HCT116 (cell line): Measurements from ENCODE around the gene GPAT3. TPM values are rescaled to one million over a fixed set of nuclear protein-coding genes. Genes with fewer than 3 reads are reported as not detected.

Experiments
- ATAC-seq: fragments of 200-7000 bp; cut with Tn5 transposase; 2 replicates; pipeline ENCODE4 v1.9.1; 2020; ENCODE audit warnings: mild to moderate bottlenecking, moderate library complexity
- BruUV-seq: library from RNA; stranded (reverse); fragments of 400-500 nt; replicated peaks from 2 replicates; lab custom pipeline; 2021; lab: Mats Ljungman, UMichigan
- CTCF ChIA-PET: fragments of 300-600 bp; sonication (Branson Sonifier 250); formaldehyde crosslinking; loops from one replicate; lab custom pipeline; 2021; ENCODE audit warnings: antibody characterized with exemption; lab: Charles Lee
- POLR2A ChIA-PET: fragments of 300-600, 350-600 bp; sonication (Branson Sonifier 250); formaldehyde crosslinking; loops from one replicate; lab custom pipeline; 2021; ENCODE audit warnings: antibody characterized with exemption; lab: Charles Lee
- RAD21 ChIA-PET, 2 experiments: fragments of 300-600 bp; sonication (Branson Sonifier 250); formaldehyde crosslinking; loops; one replicate each; lab custom pipeline; 2023; ENCODE audit warnings: low total read pairs in 2 of 2; ENCODE audit not compliant: uncharacterized antibody in 2 of 2, unreplicated experiment in 2 of 2, low non-redundant PET in 1 of 2; lab: Charles Lee
- DNase-seq: peaks from one replicate; pipeline ENCODE4 v3.0.0-alpha.2; 2010; ENCODE audit warnings: low read depth, low spot score
- H2AFZ ChIP-seq: fragments of 200-600 bp; shearing (Covaris generic), sonication (generic); 2 replicates; pipeline ENCODE4 v1.6.1; 2017; ENCODE audit warnings: low read depth, mixed run types, mixed read lengths, antibody characterized with exemption, low read length; ENCODE audit not compliant: poor library complexity, severe bottlenecking
- H3K27ac ChIP-seq: 2 replicates; pipeline ENCODE4 v1.5.1; 2012; ENCODE audit warnings: low read depth, low read length
- H3K27me3 ChIP-seq: fragments of 200-600 bp; sonication (generic); 2 replicates; pipeline ENCODE4 v1.6.1; 2016; ENCODE audit warnings: mixed run types, low read length, mixed read lengths; ENCODE audit not compliant: insufficient read depth
- H3K36me3 ChIP-seq, 2 experiments: fragments of 200-500 bp in 1 of 2; fragments of 200-600 bp in 1 of 2; sonication (Bioruptor generic) in 1 of 2; sonication (generic) in 1 of 2; 2 replicates each; pipeline versions ENCODE4 v1.5.1 to v1.6.1; 2014 to 2016; ENCODE audit warnings: low read length in 2 of 2, inconsistent platforms in 1 of 2, mixed read lengths in 1 of 2, mixed run types in 1 of 2; ENCODE audit not compliant: insufficient read depth in 2 of 2, control insufficient read depth in 1 of 2
- H3K4me1 ChIP-seq, 2 experiments: fragments of 200-600 bp in 1 of 2; sonication (generic) in 1 of 2; 2 replicates each; pipeline versions ENCODE4 v1.5.1 to v1.6.1; 2012 to 2017; ENCODE audit warnings: low read length in 2 of 2, inconsistent platforms in 1 of 2, mild to moderate bottlenecking in 1 of 2, mixed read lengths in 1 of 2, mixed run types in 1 of 2, moderate library complexity in 1 of 2; ENCODE audit not compliant: insufficient read depth in 2 of 2, control insufficient read depth in 1 of 2
- H3K4me2 ChIP-seq: fragments of 200-600 bp; sonication (generic); 2 replicates; pipeline ENCODE4 v1.6.1; 2017; ENCODE audit warnings: mixed run types, low read length, mixed read lengths
- H3K4me3 ChIP-seq, 2 experiments: fragments of 200-600 bp in 1 of 2; sonication (generic) in 1 of 2; replicated peaks in 1 of 2; 2 replicates each; pipeline ENCODE4 v1.5.1; 2011 to 2016; ENCODE audit warnings: low read length in 2 of 2, control low read depth in 1 of 2, low read depth in 1 of 2, mild to moderate bottlenecking in 1 of 2, mixed read lengths in 1 of 2, mixed run types in 1 of 2
- H3K79me2 ChIP-seq: fragments of 200-600 bp; sonication (generic); 2 replicates; pipeline ENCODE4 v1.6.1; 2017; ENCODE audit warnings: mild to moderate bottlenecking, mixed run types, low read length, moderate library complexity, mixed read lengths; ENCODE audit not compliant: insufficient read depth
- H3K9ac ChIP-seq: fragments of 200-600 bp; sonication (generic); 2 replicates; pipeline ENCODE4 v1.6.1; 2016; ENCODE audit warnings: low read length, mixed read lengths
- H3K9me2 ChIP-seq: fragments of 200-600 bp; sonication (generic), shearing (Covaris generic); 2 replicates; pipeline ENCODE4 v1.6.1; 2017; ENCODE audit warnings: mixed run types, mild to moderate bottlenecking, moderate library complexity; ENCODE audit not compliant: insufficient read depth
- H3K9me3 ChIP-seq, 2 experiments: fragments of 200-500 bp in 1 of 2; fragments of 200-600 bp in 1 of 2; sonication (Bioruptor generic) in 1 of 2; sonication (generic) in 1 of 2; 2 replicates each; pipeline ENCODE4 v1.6.1; 2014 to 2017; ENCODE audit warnings: low read length in 2 of 2, mixed read lengths in 2 of 2, inconsistent platforms in 1 of 2, low read depth in 1 of 2, mild to moderate bottlenecking in 1 of 2, mixed run types in 1 of 2, moderate library complexity in 1 of 2; ENCODE audit not compliant: control insufficient read depth in 1 of 2, insufficient read depth in 1 of 2
- H4K20me1 ChIP-seq: fragments of 200-600 bp; sonication (generic), shearing (Covaris generic); 2 replicates; pipeline ENCODE4 v1.6.1; 2017; ENCODE audit warnings: mixed run types, mild to moderate bottlenecking, moderate library complexity; ENCODE audit not compliant: insufficient read depth
- CBX3 ChIP-seq: IDR thresholded peaks from 2 replicates; pipeline ENCODE4 v1.6.1; 2012; ENCODE audit warnings: low read depth
- CEBPB ChIP-seq: IDR thresholded peaks from 2 replicates; pipeline ENCODE4 v1.6.1; 2012; ENCODE audit warnings: low read depth
- CTCF ChIP-seq, 3 experiments: fragments of 200-600 bp in 1 of 3; sonication (generic) in 1 of 3; IDR thresholded peaks in 2 of 3; conservative IDR thresholded peaks in 1 of 3; 2 replicates each; pipeline ENCODE4 v1.5.1; 2012 to 2017; ENCODE audit warnings: low read depth in 2 of 3, low read length in 2 of 3, antibody characterized with exemption in 1 of 3, borderline replicate concordance in 1 of 3, control low read depth in 1 of 3, mild to moderate bottlenecking in 1 of 3, mixed read lengths in 1 of 3, mixed run types in 1 of 3, moderate library complexity in 1 of 3; ENCODE audit not compliant: insufficient read depth in 1 of 3
- EGR1 ChIP-seq: IDR thresholded peaks from 2 replicates; pipeline ENCODE4 v1.6.1; 2012; ENCODE audit warnings: low read depth
- ELF1 ChIP-seq: IDR thresholded peaks from 2 replicates; pipeline ENCODE4 v1.6.1; 2012; ENCODE audit warnings: low read depth, borderline replicate concordance
- EZH2 ChIP-seq: fragments of 200-600 bp; sonication (generic); IDR thresholded peaks from 2 replicates; pipeline ENCODE4 v1.6.1; 2017; ENCODE audit warnings: antibody characterized with exemption, mixed run types
- JUND ChIP-seq: IDR thresholded peaks from 2 replicates; pipeline ENCODE4 v1.6.1; 2012
- MAX ChIP-seq: IDR thresholded peaks from 2 replicates; pipeline ENCODE4 v1.6.1; 2012
- POLR2A ChIP-seq: IDR thresholded peaks from 2 replicates; pipeline ENCODE4 v1.7.0; 2011; ENCODE audit warnings: borderline replicate concordance; ENCODE audit not compliant: insufficient read depth, insufficient read length; ENCODE audit errors: extremely low read depth
- RAD21 ChIP-seq: IDR thresholded peaks from 2 replicates; pipeline ENCODE4 v1.6.1; 2012; ENCODE audit warnings: low read depth, mild to moderate bottlenecking
- REST ChIP-seq: IDR thresholded peaks from 2 replicates; pipeline ENCODE4 v1.6.1; 2012; ENCODE audit warnings: low read depth
- SIN3A ChIP-seq: IDR thresholded peaks from 2 replicates; pipeline ENCODE4 v1.6.1; 2012; ENCODE audit warnings: low read depth
- SP1 ChIP-seq: IDR thresholded peaks from 2 replicates; pipeline ENCODE4 v1.6.1; 2012; ENCODE audit warnings: low read depth
- SRF ChIP-seq: IDR thresholded peaks from 2 replicates; pipeline ENCODE4 v1.6.1; 2012; ENCODE audit warnings: low read depth
- TCF7L2 ChIP-seq: IDR thresholded peaks from 2 replicates; pipeline ENCODE4 v1.7.0; 2011; ENCODE audit warnings: borderline replicate concordance, inconsistent platforms; ENCODE audit not compliant: insufficient read depth, insufficient read length; ENCODE audit errors: extremely low read depth
- ZBTB33 ChIP-seq: IDR thresholded peaks from 2 replicates; pipeline ENCODE4 v1.6.1; 2011; ENCODE audit warnings: mild to moderate bottlenecking, low read length, moderate library complexity; ENCODE audit not compliant: insufficient replicate concordance; ENCODE audit errors: extremely low read depth
- ZFX ChIP-seq: fragments of 450-650 bp; IDR thresholded peaks from 2 replicates; pipeline ENCODE4 v1.6.1; 2017
- ZNF274 ChIP-seq: fragments of 200-500 bp; sonication (Bioruptor generic); IDR thresholded peaks from 2 replicates; pipeline ENCODE4 v1.6.1; 2014; ENCODE audit warnings: mild to moderate bottlenecking, low read depth, low read length, inconsistent platforms
- intact Hi-C: fragments of 100-400 bp; cut with micrococcal nuclease; formaldehyde crosslinking; loops from 2 replicates; pipeline ENCODE4 v1.10.0; 2022
- total RNA-seq: library from RNA; stranded (reverse); gene quantifications from one replicate; pipeline ENCODE4 v1.2.1, GENCODE V29; 2021; ENCODE audit not compliant: unreplicated experiment

GPAT3 gene
- total RNA-seq, 1 experiment from 2014 or later: 36.7 TPM

- H3K9ac ChIP-seq: no peak overlapping the region
- no peak overlapping the region for H3K4me2 ChIP-seq
- no peaks in the 10 kb centered on the region for H3K79me2 ChIP-seq
- H3K4me1 ChIP-seq: no peaks in the 10 kb centered on the region
- ChIA-PET CTCF (no interaction called here), POLR2A (no interaction called here), RAD21 (no interaction called here)
- no peaks in the 10 kb centered on the region for H3K27me3 ChIP-seq
- TF ChIP-seq POLR2A (no peak), RAD21 (no peak), SP1 (no peak), ZFX (no peak), CEBPB (no peak), MAX (no peak), JUND (no peak), ZBTB33 (no peak), CTCF (IDR thresholded peaks at IDR 0.05 in 2 of 3, conservative IDR thresholded peaks at IDR 0.05 in 1 of 3; ENCODE audit: borderline replicate concordance in 1 of 3, insufficient read depth in 1 of 3, low read depth in 2 of 3, low read length in 2 of 3) (no peak), CBX3 (no peak), ELF1 (no peak), SRF (no peak), SIN3A (no peak), TCF7L2 (no peak), EZH2 (no peak), REST (no peak), EGR1 (no peak), ZNF274 (no peak)
- H3K27ac ChIP-seq: no peak overlapping the region
- no peak for ATAC-seq
- no peak overlapping the region for H2AFZ ChIP-seq
- no peak for DNase-seq
- no TSS peak for BruUV-seq
- H4K20me1 ChIP-seq: no peaks in the 10 kb centered on the region
- peaks cover 0 to 20% of the 10 kb centered on the region in 2 experiments; a peak in 1 of 4 replicates for H3K36me3 ChIP-seq
- no peak overlapping the region for H3K4me3 ChIP-seq
- H3K9me3 ChIP-seq: no peaks in the 10 kb centered on the region
- intact Hi-C loops: no loop called here
- H3K9me2 ChIP-seq: no peaks in the 10 kb centered on the region
Measured at GRCh38 chr4:83589279-83589678, 53.4 kb downstream of the GPAT3 start.
